Bronchial epithelial cell (primary cell): ENCODE measurements around the gene HPCA. TPM values are rescaled to one million over a fixed set of nuclear protein-coding genes. Genes with fewer than 3 reads are reported as not detected.

ENCODE experiments used
- DNase-seq: peaks from one replicate; pipeline ENCODE4 v3.0.0-alpha.2; 2010; ENCODE audit warnings: low read depth
- FAIRE-seq: peaks from 2 replicates; lab custom pipeline; 2011; peaks lifted over from hg19 to GRCh38; lab: Jason Lieb, UNC
- H3K27me3 ChIP-seq: 2 replicates; pipeline ENCODE4 v1.5.1; 2011; ENCODE audit warnings: low read length; ENCODE audit not compliant: control insufficient read depth, insufficient read depth
- H3K36me3 ChIP-seq: 2 replicates; pipeline ENCODE4 v1.5.1; 2011; ENCODE audit warnings: low read length; ENCODE audit not compliant: control insufficient read depth, insufficient read depth
- H3K4me3 ChIP-seq: 2 replicates; pipeline ENCODE4 v1.5.1; 2011; ENCODE audit warnings: mild to moderate bottlenecking, low read depth, low read length, control low read depth
- CTCF ChIP-seq: IDR thresholded peaks from 2 replicates; pipeline ENCODE4 v1.5.1; 2011; ENCODE audit warnings: mild to moderate bottlenecking, moderate library complexity, low read length, control low read depth, inconsistent platforms; ENCODE audit not compliant: insufficient read depth, severe bottlenecking
- total RNA-seq: library from RNA; depleted of rRNA; stranded (reverse); fragments of >200 nt; gene quantifications from 2 replicates; pipeline ENCODE4 v1.2.1, GENCODE V29; 2014

The HPCA gene
- total RNA-seq, 1 donor from 2014 or later, result not detected

GRCh38 chr1:32884726-32885125 is 1.6 kb upstream of the HPCA start:
- no peak overlapping the region for H3K4me3 ChIP-seq
- TF ChIP-seq CTCF, result no peak
- DNase-seq (no peak), FAIRE-seq (no peak)
- no peaks in the 10 kb centered on the region for H3K36me3 ChIP-seq
- H3K27me3 ChIP-seq, result peaks cover 13% of the 10 kb centered on the region

- DNase-seq (no peak), FAIRE-seq (no peak)
- peaks cover 13% of the 10 kb centered on the region for H3K27me3 ChIP-seq
- no peak for TF ChIP-seq CTCF
- H3K36me3 ChIP-seq, result no peaks in the 10 kb centered on the region
- no peak overlapping the region for H3K4me3 ChIP-seq
Measured at GRCh38 chr1:32885676-32886003, 651 bp upstream of the HPCA start.

GRCh38 chr1:32886828-32887414 is 630 bp downstream of the HPCA start:
- H3K36me3 ChIP-seq, result no peaks in the 10 kb centered on the region
- DNase-seq (no peak), FAIRE-seq (peak; percentile 18)
- peaks cover 13% of the 10 kb centered on the region for H3K27me3 ChIP-seq
- TF ChIP-seq CTCF, result no peak
- H3K4me3 ChIP-seq, result no peak overlapping the region

- Histone ChIP-seq H3K36me3 (no peaks in the 10 kb centered on the region), H3K4me3 (no peak overlapping the region), H3K27me3 (peaks cover 16% of the 10 kb centered on the region)
- DNase-seq (no peak), FAIRE-seq (peak; percentile 18)
- TF ChIP-seq CTCF, result no peak
Measured at GRCh38 chr1:32887623-32888022, 1.3 kb downstream of the HPCA start.

GRCh38 chr1:32888134-32888533 is 1.8 kb downstream of the HPCA start:
- peaks cover 16% of the 10 kb centered on the region for H3K27me3 ChIP-seq
- no peak for TF ChIP-seq CTCF
- H3K4me3 ChIP-seq, result no peak overlapping the region
- no peaks in the 10 kb centered on the region for H3K36me3 ChIP-seq
- DNase-seq (no peak), FAIRE-seq (no peak)
